ENCODE measurements around the gene PCBP2. TPM values are rescaled to one million over a fixed set of nuclear protein-coding genes. Genes with fewer than 3 reads are reported as not detected.
A peak's percentile ranks its signal among the peaks of the same experiment; 100 is the strongest.

The PCBP2 gene
- total RNA-seq, 1 experiment from 2014 or later: 856 TPM

DNA sequence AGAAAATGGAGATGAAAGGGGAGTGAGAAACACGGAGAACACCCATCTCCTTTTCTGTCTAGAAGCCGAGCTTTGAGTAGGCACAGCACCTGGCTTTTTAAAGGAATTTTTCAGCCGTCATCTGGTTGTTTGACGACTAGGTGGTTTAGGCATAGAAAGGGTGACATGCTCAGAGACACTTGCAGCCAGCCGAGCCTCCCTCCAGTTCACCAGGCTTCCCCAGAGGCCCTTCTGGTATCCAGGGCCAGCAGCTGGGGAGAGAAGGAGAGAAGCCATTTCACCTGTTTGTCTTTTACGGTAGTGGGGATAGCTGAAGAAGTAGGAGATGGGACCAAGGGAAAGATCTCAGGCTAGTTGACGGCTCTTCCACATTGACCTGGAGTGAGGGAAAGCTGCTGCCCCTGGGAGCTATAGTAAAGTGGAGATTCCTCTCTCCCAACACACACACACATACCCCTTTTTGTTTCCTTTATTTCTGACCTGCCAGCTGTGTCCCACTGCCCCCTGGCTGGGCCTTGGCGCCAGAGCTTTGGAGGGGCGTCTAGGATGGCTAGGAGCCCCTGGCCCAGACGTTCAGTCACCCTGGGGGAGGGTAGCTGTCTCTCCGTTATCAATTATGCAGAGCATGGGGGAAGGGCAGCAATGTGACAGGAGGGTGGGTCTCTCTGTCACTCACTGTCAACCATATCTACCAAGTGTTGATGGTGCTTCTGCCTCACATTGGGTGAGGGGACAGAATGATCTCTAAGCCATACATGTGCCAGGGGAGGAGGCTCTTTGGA is 41.9 kb downstream of the PCBP2 start:
- Histone ChIP-seq H3K4me2 (ENCODE audit: low read length) (peak overlapping the region; percentile 89), H2AFZ (ENCODE audit: low read depth, low read length, poor library complexity, severe bottlenecking) (no peak overlapping the region), H3K9me2 (ENCODE audit: insufficient read depth) (no peaks in the 10 kb centered on the region), H3K79me2 (ENCODE audit: insufficient read depth, low read length) (no peaks in the 10 kb centered on the region), H3K4me3 (replicated peaks in 1 of 2; ENCODE audit: low read depth in 1 of 2, low read length in 2 of 2) (peak overlapping the region; percentile 41 to 59), H4K20me1 (ENCODE audit: insufficient read depth) (no peaks in the 10 kb centered on the region), H3K36me3 (ENCODE audit: control insufficient read depth in 1 of 2, insufficient read depth in 2 of 2, low read length in 2 of 2) (no peaks in the 10 kb centered on the region), H3K27me3 (ENCODE audit: insufficient read depth, low read length) (no peaks in the 10 kb centered on the region), H3K4me1 (ENCODE audit: control insufficient read depth in 1 of 2, insufficient read depth in 2 of 2, low read length in 2 of 2) (peaks cover 18 to 36% of the 10 kb centered on the region in 2 experiments), H3K9me3 (ENCODE audit: control insufficient read depth in 1 of 2, insufficient read depth in 1 of 2, low read depth in 1 of 2, low read length in 2 of 2) (no peaks in the 10 kb centered on the region), H3K9ac (ENCODE audit: low read length) (peak overlapping the region; percentile 56), H3K27ac (ENCODE audit: low read depth, low read length) (peak overlapping the region; percentile 41)
- intact Hi-C loops (cut with micrococcal nuclease): no loop called here
- TF ChIP-seq REST (IDR thresholded peaks at IDR 0.05; ENCODE audit: low read depth): no peak
- ChIA-PET POLR2A (no interaction called here), CTCF (no interaction called here), RAD21 (ENCODE audit: low non-redundant PET in 1 of 2, low total read pairs in 2 of 2, uncharacterized antibody in 2 of 2, unreplicated experiment in 2 of 2) (no interaction called here)
- DNase-seq (ENCODE audit: low read depth, low spot score) (no peak), ATAC-seq (no peak)
- BruUV-seq (replicated peaks): TSS peak; percentile 77

GRCh38 chr12:53495903-53496751 is 44.2 kb downstream of the PCBP2 start:
- Histone ChIP-seq H3K27ac (ENCODE audit: low read depth, low read length) (no peak overlapping the region), H2AFZ (ENCODE audit: low read depth, low read length, poor library complexity, severe bottlenecking) (no peak overlapping the region), H3K4me3 (replicated peaks in 1 of 2; ENCODE audit: low read depth in 1 of 2, low read length in 2 of 2) (no peak overlapping the region), H3K9me2 (ENCODE audit: insufficient read depth) (no peaks in the 10 kb centered on the region), H3K27me3 (ENCODE audit: insufficient read depth, low read length) (no peaks in the 10 kb centered on the region), H3K9me3 (ENCODE audit: control insufficient read depth in 1 of 2, insufficient read depth in 1 of 2, low read depth in 1 of 2, low read length in 2 of 2) (no peaks in the 10 kb centered on the region), H4K20me1 (ENCODE audit: insufficient read depth) (no peaks in the 10 kb centered on the region), H3K79me2 (ENCODE audit: insufficient read depth, low read length) (no peaks in the 10 kb centered on the region; the same call in 1 of the 2 replicates), H3K9ac (ENCODE audit: low read length) (no peak overlapping the region), H3K4me1 (ENCODE audit: control insufficient read depth in 1 of 2, insufficient read depth in 2 of 2, low read length in 2 of 2) (peaks cover 18 to 50% of the 10 kb centered on the region in 2 experiments), H3K36me3 (ENCODE audit: control insufficient read depth in 1 of 2, insufficient read depth in 2 of 2, low read length in 2 of 2) (no peaks in the 10 kb centered on the region), H3K4me2 (ENCODE audit: low read length) (0 out of 2 replicates have a peak overlapping the region, but pooled peaks have one; percentile 1)
- ChIA-PET CTCF (no interaction called here), RAD21 (ENCODE audit: low non-redundant PET in 1 of 2, low total read pairs in 2 of 2, uncharacterized antibody in 2 of 2, unreplicated experiment in 2 of 2) (no interaction called here), POLR2A (interaction anchor here (0.7 kb wide), 1 partner anchor 121 kb away, joined by 3 read pairs; no protein-coding TSS in a partner anchor)
- no peak for ATAC-seq
- intact Hi-C loops (cut with micrococcal nuclease): no loop called here
- BruUV-seq (replicated peaks): no TSS peak
- TF ChIP-seq YY1 (IDR thresholded peaks at IDR 0.05; ENCODE audit: extremely low read depth, insufficient replicate concordance, low read depth, low read length): no peak
- TF ChIP-seq ZNF274 (IDR thresholded peaks at IDR 0.05; ENCODE audit: low read depth, low read length): no peak
- TF ChIP-seq JUND (IDR thresholded peaks at IDR 0.05): no peak
- TF ChIP-seq SP1 (IDR thresholded peaks at IDR 0.05; ENCODE audit: low read depth): no peak
- DNase-seq (ENCODE audit: low read depth, low spot score): no peak
